IMR-90 (cell line): ENCODE data around the gene SMC6. TPM values are rescaled to one million over a fixed set of nuclear protein-coding genes. Genes with fewer than 3 reads are reported as not detected.

Source experiments
- ATAC-seq: fragments of 200-7000 bp; cut with Tn5 transposase; 2 replicates; pipeline ENCODE4 v1.9.1; 2020; ENCODE audit warnings: low read depth, mild to moderate bottlenecking, moderate library complexity
- BruUV-seq: library from RNA; stranded (reverse); fragments of 400-500 nt; replicated peaks from 2 replicates; lab custom pipeline; 2021; lab: Mats Ljungman, UMichigan
- CTCF ChIA-PET: fragments of 300-600 bp; formaldehyde crosslinking; extraction: SDS; loops from one replicate; lab custom pipeline; 2021; ENCODE audit warnings: antibody characterized with exemption; lab: Yijun Ruan, JAX
- POLR2A ChIA-PET: fragments of 300-600 bp; sonication (Branson Sonifier 250); formaldehyde crosslinking; loops from one replicate; lab custom pipeline; 2022; ENCODE audit warnings: antibody characterized with exemption; ENCODE audit not compliant: unreplicated experiment; lab: Charles Lee
- DNase-seq: peaks from one replicate; pipeline ENCODE4 v3.0.0; 2013
- H2AFZ ChIP-seq: replicated peaks from 2 replicates; pipeline ENCODE3; 2013; ENCODE audit warnings: low read length, mild to moderate bottlenecking; ENCODE audit not compliant: poor library complexity
- H2AK5ac ChIP-seq: 2 replicates; pipeline ENCODE4 v1.6.1; 2013; ENCODE audit warnings: low read depth, low read length, inconsistent platforms
- H2AK9ac ChIP-seq: replicated peaks from 2 replicates; pipeline ENCODE3; 2013; ENCODE audit warnings: mild to moderate bottlenecking, low read depth, low read length, moderate library complexity; ENCODE audit not compliant: poor library complexity
- H2BK120ac ChIP-seq: 2 replicates; pipeline ENCODE4 v1.6.1; 2013; ENCODE audit warnings: low read depth, low read length, inconsistent platforms
- H2BK15ac ChIP-seq: 3 replicates; pipeline ENCODE4 v1.6.1; 2013; ENCODE audit warnings: low read depth, low read length, inconsistent platforms
- H2BK20ac ChIP-seq: 2 replicates; pipeline ENCODE4 v1.6.1; 2013; ENCODE audit warnings: low read depth, mild to moderate bottlenecking, inconsistent platforms, low read length, moderate library complexity
- H2BK5ac ChIP-seq: 2 replicates; pipeline ENCODE4 v1.6.1; 2013; ENCODE audit warnings: mild to moderate bottlenecking, low read depth, low read length, inconsistent platforms; ENCODE audit not compliant: poor library complexity, severe bottlenecking
- H3K14ac ChIP-seq: replicated peaks from 2 replicates; pipeline ENCODE4 v1.6.1; 2013; ENCODE audit warnings: low read depth, low read length, inconsistent platforms
- H3K18ac ChIP-seq: 2 replicates; pipeline ENCODE4 v1.6.1; 2013; ENCODE audit warnings: low read depth, low read length, control low read depth
- H3K23ac ChIP-seq: 2 replicates; pipeline ENCODE4 v1.6.1; 2013; ENCODE audit warnings: low read depth, low read length, inconsistent platforms
- H3K27ac ChIP-seq: 2 replicates; pipeline ENCODE4 v1.5.1; 2013; ENCODE audit warnings: mild to moderate bottlenecking, control low read depth, low read length; ENCODE audit not compliant: insufficient read depth
- H3K27me3 ChIP-seq: 2 replicates; pipeline ENCODE4 v1.6.1; 2013; ENCODE audit warnings: low read length; ENCODE audit not compliant: control insufficient read depth, insufficient read depth
- H3K36me3 ChIP-seq: 2 replicates; pipeline ENCODE4 v1.6.1; 2013; ENCODE audit warnings: low read length, mixed read lengths; ENCODE audit not compliant: control insufficient read depth, insufficient read depth
- H3K4ac ChIP-seq: 2 replicates; pipeline ENCODE4 v1.6.1; 2013; ENCODE audit warnings: low read depth, low read length, inconsistent platforms
- H3K4me1 ChIP-seq: 2 replicates; pipeline ENCODE4 v1.6.1; 2013; ENCODE audit warnings: low read length, mixed read lengths; ENCODE audit not compliant: control insufficient read depth, insufficient read depth
- H3K4me2 ChIP-seq: 2 replicates; pipeline ENCODE4 v1.6.1; 2013; ENCODE audit warnings: low read depth, mild to moderate bottlenecking, control low read depth, low read length, moderate library complexity
- H3K4me3 ChIP-seq: 2 replicates; pipeline ENCODE4 v1.5.1; 2013; ENCODE audit warnings: low read depth, mild to moderate bottlenecking, control low read depth, low read length, moderate library complexity; ENCODE audit not compliant: insufficient read depth
- H3K56ac ChIP-seq: 2 replicates; pipeline ENCODE4 v1.6.1; 2013; ENCODE audit warnings: low read length, inconsistent platforms; ENCODE audit not compliant: insufficient read depth; ENCODE audit errors: extremely low read depth
- H3K79me1 ChIP-seq, 2 experiments: 2 replicates each; pipeline ENCODE4 v1.6.1; 2013; ENCODE audit warnings: low read length in 2 of 2, inconsistent platforms in 1 of 2, low read depth in 1 of 2
- H3K9ac ChIP-seq: 2 replicates; pipeline ENCODE4 v1.6.1; 2013; ENCODE audit warnings: low read depth, low read length, control low read depth
- H3K9me1 ChIP-seq: 2 replicates; pipeline ENCODE4 v1.6.1; 2013; ENCODE audit warnings: low read length, inconsistent platforms; ENCODE audit not compliant: insufficient read depth
- H3K9me3 ChIP-seq: 2 replicates; pipeline ENCODE4 v1.6.1; 2013; ENCODE audit warnings: low read length; ENCODE audit not compliant: control insufficient read depth, insufficient read depth
- H4K20me1 ChIP-seq: 2 replicates; pipeline ENCODE4 v1.6.1; 2013; ENCODE audit warnings: low read length, inconsistent platforms; ENCODE audit not compliant: insufficient read depth
- H4K5ac ChIP-seq: 2 replicates; pipeline ENCODE4 v1.6.1; 2013; ENCODE audit warnings: mild to moderate bottlenecking, low read depth, low read length, control low read depth
- H4K8ac ChIP-seq, 2 experiments: 2 replicates each; pipeline ENCODE4 v1.6.1; 2013; ENCODE audit warnings: low read depth in 2 of 2, low read length in 2 of 2, control low read depth in 1 of 2, inconsistent platforms in 1 of 2
- H4K91ac ChIP-seq: 2 replicates; pipeline ENCODE4 v1.6.1; 2013; ENCODE audit warnings: low read depth, low read length, inconsistent platforms; ENCODE audit not compliant: insufficient read depth
- MAFK ChIP-seq: IDR thresholded peaks from 2 replicates; pipeline ENCODE4 v1.6.1; 2012; ENCODE audit warnings: low read depth, low read length, improper control_type of control experiment
- SMC3 ChIP-seq: fragments of 150-350 bp; IDR thresholded peaks from 2 replicates; pipeline ENCODE4 v1.6.1; 2016; ENCODE audit warnings: low read depth, mild to moderate bottlenecking, antibody characterized with exemption, low read length, moderate library complexity
- WGBS, 2 experiments: methylation state at CpG; one replicate each; pipeline versions ENCODE4 v1.1.5 to v1.1.7; 2013; ENCODE audit warnings: missing lambda C conversion rate in 2 of 2; ENCODE audit not compliant: insufficient read length in 1 of 2; ENCODE audit errors: extremely low coverage in 2 of 2; 5-methylcytosine and 5-hydroxymethylcytosine counted together
- dilution Hi-C: fragments of 300-500 bp; cut with HindIII; formaldehyde crosslinking; loops from one replicate; pipeline ENCODE4 v1.14.3; 2018; ENCODE audit warnings: low sequenced_read_pairs; ENCODE audit not compliant: unreplicated experiment
- in situ Hi-C: fragments of 300-500 bp; cut with MboI; formaldehyde crosslinking; loops from 3 replicates; pipeline ENCODE4 v1.14.3; 2019; ENCODE audit warnings: low sequenced_read_pairs, inconsistent platforms, mixed read lengths
- intact Hi-C: fragments of 100-400 bp; cut with micrococcal nuclease; formaldehyde crosslinking; loops from 2 replicates; pipeline ENCODE4 v1.10.0; 2022
- polyA plus RNA-seq, 3 experiments: library from polyadenylated mRNA; depleted of rRNA; stranded (reverse); fragments of >200 nt; gene quantifications; 2 replicates each; pipeline ENCODE4 v1.2.3, GENCODE V29; 2012; ENCODE audit warnings: low replicate concordance in 1 of 3
- total RNA-seq: library from RNA; depleted of rRNA; stranded (reverse); fragments of >200 nt; gene quantifications from 2 replicates; pipeline ENCODE4 v1.2.3, GENCODE V29; 2012

The SMC6 gene
- total and polyA plus RNA-seq, 2 of the 4 experiments (the other 2 are of a cell fraction), result 6.5 to 10.4 TPM

GRCh38 chr2:17660219-17660618, 93.4 kb downstream of the SMC6 start:
- Histone ChIP-seq H2AK5ac (no peak overlapping the region), H3K23ac (no peak overlapping the region), H2AK9ac (no peak overlapping the region), H2BK15ac (no peak overlapping the region), H2AFZ (no peak overlapping the region), H3K9me1 (no peaks in the 10 kb centered on the region), H3K27ac (no peak overlapping the region), H2BK20ac (no peak overlapping the region), H3K18ac (no peak overlapping the region), H3K4me2 (no peak overlapping the region), H3K56ac (no peak overlapping the region), H3K9me3 (no peaks in the 10 kb centered on the region), H3K4me1 (no peaks in the 10 kb centered on the region), H3K9ac (no peak overlapping the region), H4K8ac (no peak overlapping the region), H3K14ac (no peak overlapping the region), H3K79me1 (no peaks in the 10 kb centered on the region), H2BK120ac (no peak overlapping the region), H3K36me3 (no peaks in the 10 kb centered on the region), H4K20me1 (no peaks in the 10 kb centered on the region), H3K27me3 (no peaks in the 10 kb centered on the region), H2BK5ac (no peak overlapping the region), H4K91ac (no peak overlapping the region), H3K4ac (no peak overlapping the region), H3K4me3 (no peak overlapping the region), H4K5ac (no peak overlapping the region)
- 100% methylated on average over 1 of the region's 4 CpGs; no CpG with 5 or more reads in 1 of the 2 experiments for WGBS, 2 experiments
- ChIA-PET CTCF (interaction anchor here (1.6 to 2.3 kb wide), 2 partner anchors 11 to 14 kb away, joined by 5 to 7 read pairs; no protein-coding TSS in a partner anchor), POLR2A (interaction anchor here (0.5 kb wide), 1 partner anchor 11 kb away, joined by 9 read pairs; no protein-coding TSS in a partner anchor)
- no TSS peak for BruUV-seq
- in situ Hi-C loops, result loop anchor here (25.0 kb wide), 1 partner anchor 898 kb away; no protein-coding TSS in a partner anchor
- no peak for DNase-seq
- ATAC-seq, result no peak
- dilution Hi-C loops, result no loop called here
- TF ChIP-seq SMC3 (no peak), MAFK (no peak)
- intact Hi-C loops, result no loop called here
